Nephron progenitor cell (in vitro differentiated cells): ENCODE data around the gene LCLAT1.

Experiments
- DNase-seq: peaks from one replicate; pipeline ENCODE4 v3.0.0; 2021
- H3K27ac Mint-ChIP-seq: 2 replicates; pipeline ENCODE4 v1.8.0; 2021; ENCODE audit warnings: mild to moderate bottlenecking, moderate library complexity, mixed read lengths
- H3K27me3 Mint-ChIP-seq: 2 replicates; pipeline ENCODE4 v1.8.0; 2021; ENCODE audit warnings: mild to moderate bottlenecking, low read depth, mixed read lengths; ENCODE audit not compliant: poor library complexity
- H3K36me3 Mint-ChIP-seq: 2 replicates; pipeline ENCODE4 v1.8.0; 2021; ENCODE audit warnings: low read depth, mixed read lengths
- H3K4me1 Mint-ChIP-seq: 2 replicates; pipeline ENCODE4 v1.8.0; 2021; ENCODE audit warnings: mixed read lengths
- H3K4me3 Mint-ChIP-seq: 2 replicates; pipeline ENCODE4 v1.8.0; 2021; ENCODE audit warnings: mild to moderate bottlenecking, moderate library complexity, mixed read lengths
- H3K9me3 Mint-ChIP-seq: 2 replicates; pipeline ENCODE4 v1.8.0; 2021; ENCODE audit warnings: mild to moderate bottlenecking, moderate library complexity, mixed read lengths
- CTCF ChIP-seq: fragments of 200-600 bp; sonication (generic); IDR thresholded peaks from 2 replicates; pipeline ENCODE4 v1.5.0; 2021; ENCODE audit warnings: antibody characterized with exemption

Gene LCLAT1

DNA sequence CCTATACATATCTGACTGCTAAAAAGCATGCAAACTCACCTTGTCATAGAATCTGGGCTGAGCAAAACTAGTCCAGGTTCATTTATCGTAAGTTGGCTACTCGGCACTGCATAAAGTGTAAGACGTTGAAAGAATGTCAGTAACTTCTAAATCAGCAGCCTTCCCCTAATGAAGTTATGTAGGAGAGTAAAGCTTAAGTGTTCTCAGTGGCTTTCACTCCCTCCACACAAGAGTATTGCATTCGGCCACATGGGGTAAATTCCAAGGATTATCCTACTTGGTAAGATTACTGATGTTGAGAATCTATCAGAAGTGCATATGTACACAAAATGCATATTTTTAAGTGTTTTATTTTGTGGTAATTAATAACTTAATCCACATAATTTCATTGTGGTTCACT lies 130.1 kb downstream of the LCLAT1 start:
- no peak for DNase-seq
- Mint-ChIP-seq H3K27ac (no peak overlapping the region), H3K36me3 (peaks cover 6% of the 10 kb centered on the region), H3K4me3 (no peak overlapping the region), H3K9me3 (no peaks in the 10 kb centered on the region), H3K4me1 (no peaks in the 10 kb centered on the region), H3K27me3 (no peaks in the 10 kb centered on the region)
- no peak for TF ChIP-seq CTCF

DNA sequence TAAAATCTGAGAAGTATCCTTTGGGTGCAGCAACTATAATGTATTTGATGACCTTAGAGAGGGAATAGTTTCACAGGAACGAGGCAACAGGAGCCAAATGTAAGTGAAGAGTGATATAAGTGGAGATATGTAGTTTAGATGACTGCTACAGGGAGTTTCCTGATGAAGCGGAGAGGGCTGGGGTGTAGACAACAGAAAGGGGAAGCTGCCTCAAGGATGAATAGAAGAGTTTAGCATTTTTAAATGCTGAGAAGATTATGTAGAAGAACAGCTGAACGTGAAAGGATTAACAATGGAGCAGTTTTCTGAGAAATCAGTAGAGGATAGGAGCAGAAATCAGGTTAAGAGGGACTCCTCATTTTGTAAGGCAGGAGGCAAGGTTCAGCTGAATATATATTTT lies 133.3 kb downstream of the LCLAT1 start:
- Mint-ChIP-seq H3K27ac (peak overlapping the region; percentile 18), H3K4me3 (no peak overlapping the region), H3K36me3 (peaks cover 4% of the 10 kb centered on the region), H3K4me1 (no peaks in the 10 kb centered on the region), H3K9me3 (no peaks in the 10 kb centered on the region), H3K27me3 (no peaks in the 10 kb centered on the region)
- no peak for DNase-seq
- TF ChIP-seq CTCF, result no peak

GRCh38 chr2:30582521-30582920 lies 135.5 kb downstream of the LCLAT1 start:
- H3K36me3 Mint-ChIP-seq, result peaks cover 17% of the 10 kb centered on the region
- no peak overlapping the region for H3K27ac Mint-ChIP-seq
- H3K4me1 Mint-ChIP-seq, result no peaks in the 10 kb centered on the region
- no peak for DNase-seq
- no peaks in the 10 kb centered on the region for H3K27me3 Mint-ChIP-seq
- no peak for TF ChIP-seq CTCF
- no peaks in the 10 kb centered on the region for H3K9me3 Mint-ChIP-seq
- no peak overlapping the region for H3K4me3 Mint-ChIP-seq

DNA sequence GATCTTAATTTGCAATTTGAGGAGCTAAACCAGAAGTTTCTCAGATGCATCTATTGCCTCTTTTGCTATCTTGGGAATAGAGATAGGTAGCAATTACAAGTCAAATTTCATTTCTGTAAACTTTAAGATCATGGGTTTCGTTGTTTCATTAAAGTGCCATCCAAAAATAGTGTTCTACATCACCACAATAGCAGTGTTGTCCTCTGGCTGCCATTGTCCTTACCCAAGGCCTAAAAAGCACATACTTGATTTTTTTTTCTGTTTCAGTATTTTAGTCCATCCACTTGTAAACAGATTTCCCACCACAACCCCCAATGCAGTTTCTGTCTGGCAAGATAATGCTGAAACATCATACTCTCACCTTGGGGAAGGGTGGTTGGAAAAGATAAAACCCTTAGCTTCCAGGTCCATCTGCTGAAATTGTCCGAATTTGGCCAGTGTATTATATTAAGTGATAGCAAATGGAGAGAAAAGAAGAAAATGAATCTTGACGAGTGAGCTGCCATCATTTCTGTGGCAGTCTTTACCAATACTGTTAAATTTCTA lies 136.2 kb downstream of the LCLAT1 start:
- H3K9me3 Mint-ChIP-seq, result no peaks in the 10 kb centered on the region
- no peak for DNase-seq
- H3K27ac Mint-ChIP-seq, result no peak overlapping the region
- no peaks in the 10 kb centered on the region for H3K4me1 Mint-ChIP-seq
- H3K4me3 Mint-ChIP-seq, result no peak overlapping the region
- peaks cover 22% of the 10 kb centered on the region for H3K36me3 Mint-ChIP-seq
- H3K27me3 Mint-ChIP-seq, result no peaks in the 10 kb centered on the region
- TF ChIP-seq CTCF, result no peak

- DNase-seq, result no peak
- Mint-ChIP-seq H3K36me3 (peaks cover 23% of the 10 kb centered on the region), H3K4me3 (no peak overlapping the region), H3K27ac (no peak overlapping the region), H3K27me3 (no peaks in the 10 kb centered on the region), H3K4me1 (no peaks in the 10 kb centered on the region), H3K9me3 (no peaks in the 10 kb centered on the region)
- TF ChIP-seq CTCF, result no peak
These were observed 137.1 kb downstream of the LCLAT1 start for GRCh38 chr2:30584116-30584515.

DNA sequence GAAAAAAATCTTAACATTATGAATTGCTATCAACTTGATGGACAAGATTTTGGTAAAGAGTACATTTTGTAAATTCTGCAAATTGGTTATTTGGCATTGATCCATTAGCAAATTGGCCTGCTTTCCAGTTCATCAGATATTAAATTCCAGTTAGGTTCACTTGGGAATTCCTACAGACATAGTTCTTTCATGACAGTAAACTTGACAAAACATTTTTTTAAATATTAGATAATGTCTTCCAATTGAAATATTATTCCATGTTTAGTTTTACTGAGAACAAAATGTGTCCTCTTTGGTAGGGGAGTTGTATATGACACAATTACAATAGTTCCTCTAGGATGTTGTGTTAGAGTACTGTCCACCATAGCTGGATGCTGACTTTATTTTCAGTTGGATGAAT lies 141.9 kb downstream of the LCLAT1 start:
- no peaks in the 10 kb centered on the region for H3K4me1 Mint-ChIP-seq
- no peak for DNase-seq
- TF ChIP-seq CTCF, result no peak
- peaks cover 30% of the 10 kb centered on the region for H3K36me3 Mint-ChIP-seq
- no peak overlapping the region for H3K4me3 Mint-ChIP-seq
- peaks cover 6% of the 10 kb centered on the region for H3K9me3 Mint-ChIP-seq
- H3K27ac Mint-ChIP-seq, result peak overlapping the region; percentile 46
- no peaks in the 10 kb centered on the region for H3K27me3 Mint-ChIP-seq
